Hematopoietic multipotent progenitor cell treated with erythropoietin and hydrocortisone succinate and interleukin-3 and kit ligand, for 17 days (in vitro differentiated cells): ENCODE measurements around the gene SPCS1.
A peak's percentile ranks its signal among the peaks of the same experiment; 100 is the strongest.
"Not testable (repeated sequence)": the region's sequence is repeated elsewhere in the genome, so short reads cannot be mapped to it uniquely, and the experiment has no call there.

Experiments
- DNase-seq: peaks from one replicate; pipeline ENCODE4 v3.0.0-alpha.2; 2015; ENCODE audit warnings: low spot score

Gene SPCS1

GRCh38 chr3:52705688-52706686 is at the start of gene SPCS1, which contains the start of gene GLT8D1:
Gene SPCS1, plus strand, starts transcription at chr3:52706106. Its CDS starts 141 bp downstream, at chr3:52706247.
Gene GLT8D1, minus strand, starts transcription at chr3:52705791. Its CDS starts 5,331 bp downstream, at chr3:52700460.
- peak; percentile 92 for DNase-seq

GRCh38 chr3:52660046-52660445 is 45.9 kb upstream of the SPCS1 start:
- DNase-seq, result no peak

- DNase-seq, result no peak
These were observed 42.8 kb upstream of the SPCS1 start for GRCh38 chr3:52663098-52663497.

GRCh38 chr3:52670621-52671521 is 35.0 kb upstream of the SPCS1 start:
- no peak for DNase-seq

- no peak for DNase-seq
These were observed 34.2 kb upstream of the SPCS1 start for GRCh38 chr3:52671676-52672075.

- DNase-seq, result not testable (repeated sequence)
These were observed 29.7 kb upstream of the SPCS1 start for GRCh38 chr3:52676201-52676600.

GRCh38 chr3:52678265-52679198 is 27.4 kb upstream of the SPCS1 start:
- no peak for DNase-seq

- no peak for DNase-seq
These were observed 26.7 kb upstream of the SPCS1 start for GRCh38 chr3:52679199-52679538.

- no peak for DNase-seq
These were observed 26.1 kb upstream of the SPCS1 start for GRCh38 chr3:52679811-52680210.

GRCh38 chr3:52681596-52681995 is 24.3 kb upstream of the SPCS1 start:
- DNase-seq, result no peak

- peak; percentile 44 for DNase-seq
These were observed 23.9 kb upstream of the SPCS1 start for GRCh38 chr3:52682016-52682415.

GRCh38 chr3:52683611-52684010 is 22.3 kb upstream of the SPCS1 start:
- no peak for DNase-seq

- no peak for DNase-seq
These were observed 21.7 kb upstream of the SPCS1 start for GRCh38 chr3:52684184-52684583.

- DNase-seq, result peak; percentile 81
These were observed 20.6 kb upstream of the SPCS1 start for GRCh38 chr3:52685285-52685708.

GRCh38 chr3:52685709-52686691 is 19.9 kb upstream of the SPCS1 start, which contains the start of the genes GNL3 and PBRM1:
Gene GNL3, plus strand, starts transcription at chr3:52686032. Its CDS starts 61 bp downstream, at chr3:52686093.
Gene PBRM1, minus strand, starts transcription at chr3:52685913.
- peak; percentile 93 for DNase-seq

- DNase-seq, result no peak
These were observed 17.6 kb upstream of the SPCS1 start for GRCh38 chr3:52688266-52688665.

GRCh38 chr3:52689151-52689550 is 16.8 kb upstream of the SPCS1 start:
- DNase-seq, result no peak

GRCh38 chr3:52690560-52690959 is 15.3 kb upstream of the SPCS1 start:
- no peak for DNase-seq

- no peak for DNase-seq
These were observed 12.8 kb upstream of the SPCS1 start for GRCh38 chr3:52693071-52693470.
